Mammary epithelial cell (primary cell): Measurements from ENCODE around the gene CD226.

ENCODE experiments used
- CTCF ChIP-seq, 2 donors: IDR thresholded peaks in 1 of 2; conservative IDR thresholded peaks in 1 of 2; 2 replicates each; pipeline ENCODE4 v1.5.1; 2011 to 2012; ENCODE audit warnings: inconsistent platforms in 2 of 2, low read length in 2 of 2, mild to moderate bottlenecking in 2 of 2, control low read depth in 1 of 2, low read depth in 1 of 2; ENCODE audit not compliant: insufficient read depth in 1 of 2; ENCODE audit errors: extremely low read depth in 1 of 2
- EZH2 ChIP-seq: IDR thresholded peaks from 2 replicates; pipeline ENCODE4 v1.6.1; 2012; ENCODE audit warnings: low read length, inconsistent platforms, borderline replicate concordance

- TF ChIP-seq CTCF (conservative IDR thresholded peaks at IDR 0.05 in 1 of 2, IDR thresholded peaks at IDR 0.05 in 1 of 2; ENCODE audit: extremely low read depth in 1 of 2, insufficient read depth in 1 of 2, low read depth in 1 of 2, low read length in 2 of 2) (no peak), EZH2 (no peak)
Observed at GRCh38 chr18:69885355-69885754, 62.3 kb downstream of the CD226 start.
